HG02642 (cell line): ENCODE results near the gene PDZD7.
A peak's percentile ranks its signal among the peaks of the same experiment; 100 is the strongest.
"Not testable (repeated sequence)": the region's sequence is repeated elsewhere in the genome, so short reads cannot be mapped to it uniquely, and the experiment has no call there.

ENCODE experiments used
- ATAC-seq: cut with Tn5 transposase; IDR thresholded peaks from one replicate; pipeline ENCODE4 v1.9.1; 2021; ENCODE audit warnings: mild to moderate bottlenecking; ENCODE audit not compliant: unreplicated experiment, poor library complexity

PDZD7 gene

GRCh38 chr10:100993986-100994708 is 36.8 kb downstream of the PDZD7 start:
- no peak for ATAC-seq

GRCh38 chr10:100989088-100989487 is 41.8 kb downstream of the PDZD7 start:
- ATAC-seq, result no peak

GRCh38 chr10:100988166-100988565 is 42.8 kb downstream of the PDZD7 start:
- ATAC-seq, result no peak

GRCh38 chr10:100987685-100988049 is 43.3 kb downstream of the PDZD7 start:
- no peak for ATAC-seq

GRCh38 chr10:100986952-100987684 is 43.8 kb downstream of the PDZD7 start, which contains the start of the genes MRPL43 and TWNK:
TSS of gene MRPL43 (minus strand) at chr10:100987497. CDS start at chr10:100987443, 54 bp downstream.
TSS of gene TWNK (plus strand) at chr10:100987543. CDS start at chr10:100988211, 668 bp downstream.
- ATAC-seq, result peak; percentile 82

GRCh38 chr10:100986623-100986951 is 44.3 kb downstream of the PDZD7 start:
- no peak for ATAC-seq

- no peak for ATAC-seq
Observed at GRCh38 chr10:100985336-100985735, 45.6 kb downstream of the PDZD7 start.

- ATAC-seq, result no peak
Observed at GRCh38 chr10:100984672-100985177, 46.2 kb downstream of the PDZD7 start.

- no peak for ATAC-seq
Observed at GRCh38 chr10:100983868-100984671, 46.9 kb downstream of the PDZD7 start.

GRCh38 chr10:100982916-100983830 is 47.8 kb downstream of the PDZD7 start:
- no peak for ATAC-seq

- ATAC-seq, result no peak
Observed at GRCh38 chr10:100981178-100981772, 49.7 kb downstream of the PDZD7 start.

GRCh38 chr10:100980711-100981110 is 50.2 kb downstream of the PDZD7 start:
- ATAC-seq, result no peak

GRCh38 chr10:100980311-100980710 is 50.6 kb downstream of the PDZD7 start:
- no peak for ATAC-seq

GRCh38 chr10:100979791-100980272 is 51.1 kb downstream of the PDZD7 start:
- no peak for ATAC-seq

- ATAC-seq, result no peak
Observed at GRCh38 chr10:100978901-100979195, 52.1 kb downstream of the PDZD7 start.

- ATAC-seq, result no peak
Observed at GRCh38 chr10:100978121-100978900, 52.6 kb downstream of the PDZD7 start.

GRCh38 chr10:100977436-100977835 is 53.5 kb downstream of the PDZD7 start:
- ATAC-seq, result no peak

- ATAC-seq, result no peak
Observed at GRCh38 chr10:100976906-100977305, 54.0 kb downstream of the PDZD7 start.

GRCh38 chr10:100975397-100975796 is 55.5 kb downstream of the PDZD7 start:
- not testable (repeated sequence) for ATAC-seq
